Heart left ventricle (tissue), 13 donors: ENCODE results near the gene ASCC3.

ENCODE experiments used
- POLR2A ChIP-seq, 2 donors: fragments of 450-650 bp; IDR thresholded peaks; one replicate each; pipeline ENCODE4 v1.6.1; 2017; ENCODE audit warnings: antibody characterized with exemption in 2 of 2, mild to moderate bottlenecking in 2 of 2, moderate library complexity in 2 of 2
- TF ChIP-seq, protein P1 (sequence below), 12 donors: fragments of 200-600 bp; sonication (generic) in 4 of 12; IDR thresholded peaks; one replicate each; pipeline versions ENCODE4 v1.5.0 to v1.8.0; 2018 to 2022; ENCODE audit warnings: antibody characterized with exemption in 12 of 12, mild to moderate bottlenecking in 5 of 12
- donor health status: ischemic (EF 13 %, LVEDD 7.1; RV severe dilation, severe dysfunction).
- donor health status: DM: no; HTN: yes; CAD: no.
- donor health status: DM: no; HTN: no; CAD: no.
- donor health status: ischemic (EF 25% LVEDD 6.9; RV normal size, moderate dysfunction).
- donor health status: ischemic (EF 25% LVEDD 5.7; RV mildly dilated, moderate dysfunction).
- donor health status: ischemic (EF 35%, LVEDD 5.7; RV mildly dilated, moderate dysfunction).
- donor health status: nonischemic (EF 11% LVEDD 7.7; RV severe dilation, severe dysfunction).
- donor health status: DM: yes; HTN: yes; CAD: no.
- donor health status: PGD.
- donor health status: ischemic (EF 29% LVEDD 5.4; RV normal size, mild dysfunction).
- donor health status: nonischemic (EF 23%, LVEDD 6.1; RV moderate dilation, normal function).

- TF ChIP-seq, protein P1, sequence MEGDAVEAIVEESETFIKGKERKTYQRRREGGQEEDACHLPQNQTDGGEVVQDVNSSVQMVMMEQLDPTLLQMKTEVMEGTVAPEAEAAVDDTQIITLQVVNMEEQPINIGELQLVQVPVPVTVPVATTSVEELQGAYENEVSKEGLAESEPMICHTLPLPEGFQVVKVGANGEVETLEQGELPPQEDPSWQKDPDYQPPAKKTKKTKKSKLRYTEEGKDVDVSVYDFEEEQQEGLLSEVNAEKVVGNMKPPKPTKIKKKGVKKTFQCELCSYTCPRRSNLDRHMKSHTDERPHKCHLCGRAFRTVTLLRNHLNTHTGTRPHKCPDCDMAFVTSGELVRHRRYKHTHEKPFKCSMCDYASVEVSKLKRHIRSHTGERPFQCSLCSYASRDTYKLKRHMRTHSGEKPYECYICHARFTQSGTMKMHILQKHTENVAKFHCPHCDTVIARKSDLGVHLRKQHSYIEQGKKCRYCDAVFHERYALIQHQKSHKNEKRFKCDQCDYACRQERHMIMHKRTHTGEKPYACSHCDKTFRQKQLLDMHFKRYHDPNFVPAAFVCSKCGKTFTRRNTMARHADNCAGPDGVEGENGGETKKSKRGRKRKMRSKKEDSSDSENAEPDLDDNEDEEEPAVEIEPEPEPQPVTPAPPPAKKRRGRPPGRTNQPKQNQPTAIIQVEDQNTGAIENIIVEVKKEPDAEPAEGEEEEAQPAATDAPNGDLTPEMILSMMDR (IDR thresholded peaks at IDR 0.05), result no peak
- no peak for TF ChIP-seq POLR2A (IDR thresholded peaks at IDR 0.05)
Measured at GRCh38 chr6:100883347-100883746, 2.2 kb upstream of the ASCC3 start.
